Stimulated activated CD8-positive, alpha-beta memory T cell treated with anti-CD3 and anti-CD28 coated beads, Interleukin-4, amount 100 ng/mL, for 24 hours (primary cell): Measurements from ENCODE around the gene ZEB1.
"Not testable (repeated sequence)": the region's sequence is repeated elsewhere in the genome, so short reads cannot be mapped to it uniquely, and the experiment has no call there.

Experiments
- DNase-seq: peaks from one replicate; pipeline ENCODE4 v3.0.0-alpha.2; 2020; ENCODE audit warnings: low read depth

ZEB1 gene

GRCh38 chr10:31319602-31320549 lies 860 bp downstream of the ZEB1 start:
- peak; percentile 21 for DNase-seq

DNA sequence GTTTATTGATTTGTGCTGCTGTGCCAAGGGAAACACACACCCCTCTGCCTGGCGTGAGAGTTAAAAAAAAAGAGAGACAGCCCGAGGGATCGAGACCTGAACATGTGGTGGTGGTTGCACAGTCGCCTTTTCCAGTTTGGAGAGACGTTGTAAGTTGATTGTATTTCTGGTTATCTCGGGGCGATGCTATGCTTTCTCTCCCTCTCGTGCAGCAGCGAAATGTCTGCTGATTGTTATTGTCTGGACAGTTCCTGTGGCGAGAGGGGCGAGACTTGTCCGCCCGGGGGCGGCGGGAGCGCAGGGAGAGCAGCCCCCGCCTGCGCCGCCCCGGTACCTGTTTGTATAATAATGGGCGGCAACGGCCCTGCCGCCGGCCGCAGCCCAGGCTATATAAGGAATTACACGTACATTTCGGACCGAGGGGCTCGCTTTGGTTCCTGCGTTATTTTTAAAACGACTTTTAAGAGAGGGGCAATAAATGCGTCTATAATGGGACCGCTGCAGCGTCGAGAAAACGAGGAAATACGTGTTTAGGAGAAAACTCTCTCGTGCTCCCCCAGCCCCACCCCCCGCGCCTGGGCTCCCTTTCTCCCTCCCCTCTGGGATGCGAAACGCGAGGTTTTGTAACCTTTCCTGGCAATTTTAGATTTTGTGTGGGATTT lies 1.7 kb downstream of the ZEB1 start:
- DNase-seq: no peak

- DNase-seq: no peak
These were observed 2.5 kb downstream of the ZEB1 start for GRCh38 chr10:31321396-31321941.

- no peak for DNase-seq
These were observed 3.6 kb downstream of the ZEB1 start for GRCh38 chr10:31322647-31323046.

DNA sequence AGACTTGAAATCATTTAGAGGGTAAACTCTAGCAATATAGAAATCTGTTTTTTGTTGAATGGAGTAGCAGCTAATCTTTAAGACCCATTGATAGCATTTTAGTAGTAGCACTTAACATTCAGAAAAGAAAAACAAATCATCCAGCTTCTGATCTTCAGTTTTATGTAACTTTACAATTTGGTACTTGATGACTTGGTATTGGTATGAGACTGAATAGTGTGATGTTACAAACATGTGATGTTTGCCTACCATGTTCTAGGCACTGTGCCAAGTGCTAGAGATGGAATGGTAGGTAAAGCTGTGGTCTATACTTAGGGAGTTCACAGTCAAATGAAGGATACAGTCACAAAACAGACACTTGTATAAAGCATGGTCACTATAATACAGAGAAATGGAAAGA lies 21.3 kb downstream of the ZEB1 start:
- DNase-seq: no peak

DNA sequence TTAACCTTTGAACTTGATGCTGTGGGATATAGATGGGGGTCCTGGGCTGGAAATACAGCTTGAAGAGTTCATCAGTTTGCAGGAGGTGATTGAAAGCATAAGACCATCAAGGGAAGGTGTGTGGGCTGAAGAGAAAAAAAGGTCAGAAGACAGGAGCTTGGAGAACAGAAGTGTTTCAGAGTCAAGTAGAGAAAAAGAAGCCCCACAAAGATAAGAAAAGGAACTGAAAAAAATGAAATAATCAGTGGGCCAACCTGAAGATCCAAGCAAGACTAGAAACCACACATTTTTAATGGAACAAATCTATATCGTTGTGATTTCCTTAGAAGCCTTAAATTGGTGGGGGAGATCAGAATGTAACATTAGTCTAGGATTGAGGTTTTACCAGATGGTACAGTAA lies 22.5 kb downstream of the ZEB1 start:
- DNase-seq: no peak

- DNase-seq: no peak
These were observed 24.0 kb downstream of the ZEB1 start for GRCh38 chr10:31343009-31343408.

- DNase-seq: no peak
These were observed 24.5 kb downstream of the ZEB1 start for GRCh38 chr10:31343551-31343950.

DNA sequence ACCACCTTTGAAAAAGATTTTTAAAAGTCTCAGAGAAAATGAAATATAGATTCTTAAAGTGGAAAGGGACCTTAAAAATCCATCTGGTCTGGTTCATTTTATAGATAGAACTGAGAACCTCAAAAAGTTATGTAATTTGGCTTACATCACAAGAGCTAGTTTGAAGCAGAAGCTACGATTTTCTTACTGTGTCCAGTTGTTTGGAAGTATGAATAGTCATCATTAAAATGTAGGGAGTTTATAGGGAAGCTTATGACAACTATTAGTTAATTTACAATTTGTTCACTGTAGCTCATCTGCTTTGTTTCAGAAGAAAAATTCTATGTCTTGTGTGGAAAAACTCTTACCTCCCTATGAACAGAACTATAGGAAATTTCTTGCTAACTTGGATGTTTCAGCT lies 26.9 kb downstream of the ZEB1 start:
- no peak for DNase-seq

DNA sequence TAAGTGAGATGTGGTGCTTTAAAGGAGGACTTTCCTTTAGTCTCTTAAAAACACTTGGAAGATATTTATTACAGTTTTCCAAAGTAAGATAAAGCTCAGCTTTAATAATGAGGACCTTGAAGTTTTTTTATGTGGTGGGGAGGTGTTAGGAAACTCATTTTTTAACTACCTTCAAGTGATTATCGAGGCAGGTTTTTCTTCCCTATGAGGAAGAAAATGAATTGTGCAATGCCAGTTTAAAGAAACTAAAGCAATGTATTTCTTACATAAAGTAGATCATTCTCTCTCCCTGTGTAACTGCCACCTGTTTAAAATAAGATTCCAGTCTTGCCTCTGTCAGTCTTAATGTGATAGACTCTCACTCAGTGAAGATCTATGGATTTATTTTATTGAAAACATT lies 27.9 kb downstream of the ZEB1 start:
- DNase-seq: no peak

- DNase-seq: no peak
These were observed 28.7 kb downstream of the ZEB1 start for GRCh38 chr10:31347705-31348104.

DNA sequence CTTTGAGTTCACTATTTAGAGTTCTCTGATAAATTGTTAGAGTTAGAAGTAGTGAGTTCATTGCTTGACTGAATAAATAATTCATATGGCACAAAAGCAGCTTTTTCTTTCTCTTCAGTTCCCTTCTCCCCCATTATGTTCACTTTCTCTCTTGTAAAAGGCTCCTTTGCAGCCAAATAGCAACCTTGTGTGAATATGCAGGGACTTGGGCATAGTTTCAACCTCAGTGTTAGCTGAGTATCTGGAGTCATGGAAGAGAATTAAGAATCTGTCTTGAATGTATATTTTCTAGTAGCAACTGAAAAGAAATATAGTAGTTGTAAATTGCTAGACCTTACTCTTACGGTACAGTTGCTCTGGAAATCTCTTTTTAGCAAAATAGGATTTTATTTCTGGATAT lies 31.9 kb downstream of the ZEB1 start:
- DNase-seq: no peak

DNA sequence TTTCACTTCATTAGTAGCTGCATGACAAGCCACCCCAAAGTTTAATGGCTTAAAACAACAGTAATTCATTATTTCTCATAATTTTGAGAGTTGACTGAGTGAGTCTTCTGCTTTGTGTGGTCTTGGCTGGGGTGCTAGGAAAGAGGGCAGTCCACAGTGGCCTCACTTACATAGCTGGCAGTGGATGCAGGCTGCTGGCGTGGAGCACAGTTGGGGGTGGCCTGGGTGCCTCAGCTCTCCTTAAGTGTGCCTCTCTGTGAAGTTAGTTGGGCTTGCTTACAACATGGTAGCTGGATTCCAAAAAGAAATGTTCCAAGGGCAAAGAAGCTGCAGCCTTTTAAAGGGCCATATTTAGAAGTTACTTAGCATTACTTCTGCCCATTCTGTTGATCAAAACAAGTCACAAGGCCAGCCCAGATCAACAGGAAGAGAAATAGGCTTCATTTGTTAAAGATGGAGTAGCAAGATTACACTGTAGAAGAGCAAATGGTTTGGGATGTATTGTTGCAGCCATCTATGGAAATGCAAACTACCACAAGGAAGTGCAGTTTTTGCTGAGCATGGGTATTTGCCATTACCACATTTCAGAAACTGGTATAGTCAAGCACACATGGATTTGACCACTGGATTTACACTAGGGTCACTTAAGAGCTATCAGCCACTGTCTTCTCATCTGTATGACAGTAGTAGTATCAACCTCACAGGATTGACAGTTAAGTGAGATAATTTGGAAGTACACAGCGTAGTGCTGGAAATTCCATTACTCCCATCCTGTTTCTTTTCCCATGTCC lies 33.6 kb downstream of the ZEB1 start:
- DNase-seq: no peak

- DNase-seq: peak; percentile 9
These were observed 34.6 kb downstream of the ZEB1 start for GRCh38 chr10:31353574-31353973.

DNA sequence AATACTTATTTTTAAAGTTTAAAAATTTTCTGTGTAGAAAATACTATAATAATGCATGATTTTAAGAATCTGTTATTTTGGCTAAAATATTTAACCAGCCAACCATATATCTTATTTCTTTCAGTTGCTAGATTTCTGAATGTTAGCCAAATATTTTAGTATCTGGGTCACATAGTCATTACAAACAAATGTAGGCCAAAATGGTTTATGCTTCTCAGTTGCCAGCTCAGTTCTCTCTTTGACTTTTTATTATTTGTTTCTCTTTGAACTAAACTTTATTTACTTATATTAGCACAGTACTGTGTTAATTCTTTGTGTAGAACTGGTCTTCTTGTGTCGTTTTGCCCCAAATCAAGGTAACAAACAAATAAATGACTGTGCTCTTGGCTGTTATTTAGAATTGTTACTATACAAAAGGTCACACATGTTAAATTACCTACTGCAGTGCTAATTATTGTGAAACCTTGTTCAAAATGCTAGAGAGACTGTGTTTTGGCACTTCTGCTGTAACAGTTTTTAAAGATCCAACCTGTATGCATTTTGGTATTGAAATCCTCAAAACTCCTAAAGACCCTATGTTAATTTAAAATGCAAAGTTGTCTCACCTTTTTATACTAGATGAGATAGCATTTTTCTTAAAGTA lies 39.8 kb downstream of the ZEB1 start:
- no peak for DNase-seq

- no peak for DNase-seq
These were observed 41.0 kb downstream of the ZEB1 start for GRCh38 chr10:31359979-31360378.

DNA sequence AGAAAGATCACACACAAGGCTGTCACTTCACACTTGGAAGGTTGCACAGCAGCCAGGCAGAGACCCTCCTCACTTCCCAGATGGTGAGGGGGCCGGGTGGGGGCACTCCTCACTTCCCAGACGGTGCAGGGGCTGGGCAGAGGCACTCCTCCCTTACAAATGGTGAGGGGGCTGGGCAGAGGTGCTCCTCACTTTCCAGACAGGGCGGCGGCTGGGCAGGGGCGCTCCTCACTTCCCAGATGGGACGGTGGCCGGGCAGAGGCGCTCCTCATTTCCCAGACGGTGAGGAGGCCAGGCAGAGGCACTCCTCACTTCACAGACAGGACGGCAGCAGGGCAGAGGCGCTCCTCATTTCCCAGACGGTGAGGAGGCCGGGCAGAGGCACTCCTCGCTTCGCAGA lies 42.5 kb downstream of the ZEB1 start:
- DNase-seq: not testable (repeated sequence)

DNA sequence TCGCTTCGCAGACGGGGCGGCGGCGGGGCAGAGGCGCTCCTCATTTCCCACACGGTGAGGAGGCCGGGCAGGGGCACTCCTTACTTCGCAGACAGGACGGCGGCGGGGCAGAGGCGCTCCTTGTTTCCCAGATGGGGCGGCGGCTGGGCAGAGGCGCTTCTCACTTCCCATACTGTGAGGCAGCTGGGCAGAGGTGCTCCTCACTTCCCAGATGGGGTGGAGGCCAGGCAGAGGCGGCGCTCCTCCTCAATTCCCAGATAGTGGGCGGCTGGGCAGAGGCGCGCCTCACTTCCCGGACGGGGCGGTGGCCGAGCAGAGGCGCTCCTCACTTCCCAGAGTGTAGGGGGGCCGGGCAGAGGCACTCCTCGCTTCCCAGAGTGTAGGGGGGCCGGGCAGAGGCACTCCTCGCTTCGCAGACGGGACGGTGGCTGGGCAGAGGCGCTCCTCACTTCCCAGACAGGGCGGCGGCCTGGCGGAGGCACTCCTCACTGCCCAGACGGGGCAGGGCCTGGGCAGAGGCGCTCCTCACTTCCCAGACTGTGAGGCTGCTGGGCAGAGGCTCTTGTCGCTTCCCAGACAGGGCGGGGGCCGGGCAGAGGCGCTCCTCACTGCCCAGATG lies 43.1 kb downstream of the ZEB1 start:
- DNase-seq: no peak

DNA sequence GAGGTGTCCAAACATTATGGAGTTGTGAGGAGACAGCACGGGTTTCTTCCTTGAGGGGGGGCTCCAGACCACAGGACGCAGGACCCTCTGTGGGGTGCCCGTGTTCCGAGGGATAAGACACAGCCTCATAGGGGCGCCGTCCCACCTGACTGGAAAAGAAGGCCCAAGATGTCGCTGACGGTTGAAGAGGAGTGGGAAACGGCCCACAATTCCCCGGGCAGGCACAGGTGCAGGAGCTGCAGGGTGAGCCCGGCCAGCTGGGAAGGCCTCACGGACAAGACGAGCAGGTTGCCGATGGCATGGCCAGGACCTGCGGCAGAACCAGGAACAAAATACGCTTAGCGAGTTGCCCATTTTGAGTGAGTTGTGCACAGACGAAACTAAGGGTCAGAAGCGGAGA lies 44.7 kb downstream of the ZEB1 start:
- DNase-seq: not testable (repeated sequence)

GRCh38 chr10:31364238-31364637 lies 45.2 kb downstream of the ZEB1 start:
- DNase-seq: not testable (repeated sequence)

GRCh38 chr10:31366703-31367102 lies 47.7 kb downstream of the ZEB1 start:
- DNase-seq: no peak
